GM23338 (cell line): ENCODE measurements around the gene ZNF700. TPM values are rescaled to one million over a fixed set of nuclear protein-coding genes. Genes with fewer than 3 reads are reported as not detected.

Experiments
- ATAC-seq: fragments of 200-7000 bp; cut with Tn5 transposase; 3 replicates; pipeline ENCODE4 v1.9.1; 2020
- DNase-seq: peaks from one replicate; pipeline ENCODE4 v3.0.0-alpha.2; 2015; ENCODE audit warnings: low spot score
- H2AFZ ChIP-seq: fragments of 200-600 bp; sonication (generic); 2 replicates; pipeline ENCODE4 v1.8.0; 2016; ENCODE audit warnings: antibody characterized with exemption, mild to moderate bottlenecking, moderate library complexity
- H3F3A ChIP-seq: fragments of 200-600 bp; sonication (generic); replicated peaks from 2 replicates; pipeline ENCODE4 v1.8.0; 2017; ENCODE audit warnings: antibody characterized with exemption, mixed run types, low read depth
- H3K27ac ChIP-seq: fragments of 200-600 bp; sonication (generic); 2 replicates; pipeline ENCODE4 v1.6.1; 2016; ENCODE audit warnings: low read depth
- H3K27me3 ChIP-seq: fragments of 200-600 bp; sonication (generic); 2 replicates; pipeline ENCODE4 v1.8.0; 2016; ENCODE audit warnings: mild to moderate bottlenecking, mixed run types, moderate library complexity; ENCODE audit not compliant: insufficient read depth
- H3K36me3 ChIP-seq: fragments of 200-600 bp; sonication (generic); 2 replicates; pipeline ENCODE4 v1.8.0; 2016; ENCODE audit warnings: mild to moderate bottlenecking; ENCODE audit not compliant: insufficient read depth
- H3K4me1 ChIP-seq: fragments of 200-600 bp; sonication (generic); 2 replicates; pipeline ENCODE4 v1.8.0; 2016; ENCODE audit warnings: mild to moderate bottlenecking, moderate library complexity; ENCODE audit not compliant: insufficient read depth
- H3K4me2 ChIP-seq: fragments of 200-600 bp; sonication (generic); 2 replicates; pipeline ENCODE4 v1.7.1; 2017; ENCODE audit warnings: mixed run types
- H3K4me3 ChIP-seq: fragments of 200-600 bp; sonication (generic); 2 replicates; pipeline ENCODE4 v1.6.1; 2016; ENCODE audit warnings: mixed run types
- H3K79me2 ChIP-seq: fragments of 200-600 bp; sonication (generic); replicated peaks from 2 replicates; pipeline ENCODE4 v1.8.0; 2017; ENCODE audit warnings: mild to moderate bottlenecking; ENCODE audit not compliant: insufficient read depth
- H3K9me2 ChIP-seq: fragments of 200-600 bp; sonication (generic); 2 replicates; pipeline ENCODE4 v1.8.0; 2017; ENCODE audit not compliant: insufficient read depth
- H4K20me1 ChIP-seq: fragments of 200-600 bp; sonication (generic); replicated peaks from 2 replicates; pipeline ENCODE4 v1.8.0; 2017; ENCODE audit warnings: mild to moderate bottlenecking; ENCODE audit not compliant: insufficient read depth
- H3K27ac Mint-ChIP-seq: 2 replicates; pipeline ENCODE4 v1.8.0; 2020; ENCODE audit warnings: inconsistent platforms, mild to moderate bottlenecking, moderate library complexity, mixed read lengths
- H3K27me3 Mint-ChIP-seq: 3 replicates; pipeline ENCODE4 v1.8.0; 2022; ENCODE audit warnings: low read depth, mild to moderate bottlenecking, moderate library complexity, mixed read lengths, inconsistent platforms; ENCODE audit not compliant: insufficient read depth, poor library complexity
- H3K36me3 Mint-ChIP-seq: 3 replicates; pipeline ENCODE4 v1.8.0; 2021; ENCODE audit warnings: low read depth, mild to moderate bottlenecking, inconsistent platforms, moderate library complexity, mixed read lengths
- H3K4me1 Mint-ChIP-seq: 3 replicates; pipeline ENCODE4 v1.8.0; 2020; ENCODE audit warnings: mild to moderate bottlenecking, inconsistent platforms, mixed read lengths
- H3K4me3 Mint-ChIP-seq: 3 replicates; pipeline ENCODE4 v1.8.0; 2021; ENCODE audit warnings: moderate library complexity, mild to moderate bottlenecking, inconsistent platforms, mixed read lengths
- H3K9me3 Mint-ChIP-seq: 3 replicates; pipeline ENCODE4 v1.8.0; 2020; ENCODE audit warnings: moderate library complexity, mild to moderate bottlenecking, inconsistent platforms, mixed read lengths
- CREB1 ChIP-seq: fragments of 250-450 bp; sonication (Bioruptor Pico); IDR thresholded peaks from 2 replicates; pipeline ENCODE4 v1.5.0; 2020; ENCODE audit warnings: low read depth, mild to moderate bottlenecking, moderate library complexity
- EZH2 ChIP-seq: fragments of 200-600 bp; sonication (generic); IDR thresholded peaks from one replicate; pipeline ENCODE4 v1.8.0; 2017; ENCODE audit warnings: antibody characterized with exemption, mild to moderate bottlenecking, low read depth; ENCODE audit not compliant: unreplicated experiment
- EZH2phosphoT487 ChIP-seq: fragments of 200-600 bp; sonication (generic); IDR thresholded peaks from one replicate; pipeline ENCODE4 v1.8.1; 2018; ENCODE audit warnings: antibody characterized with exemption; ENCODE audit not compliant: unreplicated experiment
- JUNB ChIP-seq: IDR thresholded peaks from one replicate; pipeline ENCODE4 v1.6.1; 2016; ENCODE audit warnings: antibody characterized with exemption; ENCODE audit not compliant: unreplicated experiment
- NANOG ChIP-seq: IDR thresholded peaks from 2 replicates; pipeline ENCODE4 v1.6.1; 2016; ENCODE audit warnings: antibody characterized with exemption, borderline replicate concordance
- POLR2AphosphoS5 ChIP-seq: IDR thresholded peaks from 2 replicates; pipeline ENCODE4 v1.6.1; 2016; ENCODE audit warnings: antibody characterized with exemption, low read depth
- STAT1 ChIP-seq: IDR thresholded peaks from one replicate; pipeline ENCODE4 v1.6.1; 2016; ENCODE audit warnings: antibody characterized with exemption; ENCODE audit not compliant: unreplicated experiment
- ZNF331 ChIP-seq: fragments of 250-450 bp; sonication (Bioruptor Pico); IDR thresholded peaks from 2 replicates; pipeline ENCODE4 v1.5.0; 2020; ENCODE audit warnings: low read depth, mild to moderate bottlenecking, moderate library complexity
- polyA plus RNA-seq: library from polyadenylated mRNA; unstranded; fragments of >200 nt; fragmentation: Nextera tagmentation; extraction: Ambion mirVana; gene quantifications from 2 replicates; pipeline ENCODE4 v1.2.1, GENCODE V29; 2016
- total RNA-seq: library from RNA; depleted of rRNA; stranded (reverse); fragments of >200 nt; shearing (Covaris generic); gene quantifications from 2 replicates; pipeline ENCODE4 v1.2.3, GENCODE V29; 2014
- TF ChIP-seq, protein P1 (sequence below): fragments of 250-450 bp; sonication (Bioruptor Pico); IDR thresholded peaks from 2 replicates; pipeline ENCODE4 v1.5.0; 2020; ENCODE audit warnings: mild to moderate bottlenecking, moderate library complexity
- TF ChIP-seq, protein P2 (sequence below): IDR thresholded peaks from one replicate; pipeline ENCODE4 v1.6.1; 2018; ENCODE audit warnings: antibody characterized with exemption; ENCODE audit not compliant: unreplicated experiment
- TF ChIP-seq, protein P3 (sequence below), 2 experiments: fragments of 200-600 bp in 1 of 2; sonication (generic) in 1 of 2; conservative IDR thresholded peaks; 2 replicates each; pipeline versions ENCODE4 v1.5.1 to v1.6.1; 2016 to 2017; ENCODE audit warnings: antibody characterized with exemption in 2 of 2, low read depth in 2 of 2, mild to moderate bottlenecking in 2 of 2, moderate library complexity in 1 of 2
- TF ChIP-seq, protein P4 (sequence below): IDR thresholded peaks from 2 replicates; pipeline ENCODE4 v1.6.1; 2016; ENCODE audit warnings: antibody characterized with exemption

ZNF700 gene
- total and polyA plus RNA-seq, 2 experiments from 2014 or later, result 6.0 to 13.6 TPM

DNA sequence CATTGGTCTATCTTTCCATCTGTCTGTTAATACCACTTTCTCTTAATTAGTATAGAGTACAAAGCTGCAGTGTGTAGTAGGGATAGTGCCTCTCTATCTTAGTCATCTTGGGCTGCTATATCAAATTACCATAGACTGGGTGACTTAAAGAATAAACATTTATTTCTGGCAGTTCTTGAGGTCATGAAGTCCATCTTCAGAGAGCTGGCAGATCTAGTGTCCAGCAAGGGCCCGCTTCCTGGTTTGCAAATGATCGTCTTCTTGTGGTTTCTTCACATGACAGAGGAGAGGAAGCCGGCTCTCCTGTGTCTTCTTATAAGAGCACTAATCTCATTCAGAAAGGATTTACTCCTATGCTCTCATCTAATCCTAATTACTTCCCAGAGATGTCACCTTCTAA is 6.1 kb downstream of the ZNF700 start (continued):
- TF ChIP-seq, protein P1, sequence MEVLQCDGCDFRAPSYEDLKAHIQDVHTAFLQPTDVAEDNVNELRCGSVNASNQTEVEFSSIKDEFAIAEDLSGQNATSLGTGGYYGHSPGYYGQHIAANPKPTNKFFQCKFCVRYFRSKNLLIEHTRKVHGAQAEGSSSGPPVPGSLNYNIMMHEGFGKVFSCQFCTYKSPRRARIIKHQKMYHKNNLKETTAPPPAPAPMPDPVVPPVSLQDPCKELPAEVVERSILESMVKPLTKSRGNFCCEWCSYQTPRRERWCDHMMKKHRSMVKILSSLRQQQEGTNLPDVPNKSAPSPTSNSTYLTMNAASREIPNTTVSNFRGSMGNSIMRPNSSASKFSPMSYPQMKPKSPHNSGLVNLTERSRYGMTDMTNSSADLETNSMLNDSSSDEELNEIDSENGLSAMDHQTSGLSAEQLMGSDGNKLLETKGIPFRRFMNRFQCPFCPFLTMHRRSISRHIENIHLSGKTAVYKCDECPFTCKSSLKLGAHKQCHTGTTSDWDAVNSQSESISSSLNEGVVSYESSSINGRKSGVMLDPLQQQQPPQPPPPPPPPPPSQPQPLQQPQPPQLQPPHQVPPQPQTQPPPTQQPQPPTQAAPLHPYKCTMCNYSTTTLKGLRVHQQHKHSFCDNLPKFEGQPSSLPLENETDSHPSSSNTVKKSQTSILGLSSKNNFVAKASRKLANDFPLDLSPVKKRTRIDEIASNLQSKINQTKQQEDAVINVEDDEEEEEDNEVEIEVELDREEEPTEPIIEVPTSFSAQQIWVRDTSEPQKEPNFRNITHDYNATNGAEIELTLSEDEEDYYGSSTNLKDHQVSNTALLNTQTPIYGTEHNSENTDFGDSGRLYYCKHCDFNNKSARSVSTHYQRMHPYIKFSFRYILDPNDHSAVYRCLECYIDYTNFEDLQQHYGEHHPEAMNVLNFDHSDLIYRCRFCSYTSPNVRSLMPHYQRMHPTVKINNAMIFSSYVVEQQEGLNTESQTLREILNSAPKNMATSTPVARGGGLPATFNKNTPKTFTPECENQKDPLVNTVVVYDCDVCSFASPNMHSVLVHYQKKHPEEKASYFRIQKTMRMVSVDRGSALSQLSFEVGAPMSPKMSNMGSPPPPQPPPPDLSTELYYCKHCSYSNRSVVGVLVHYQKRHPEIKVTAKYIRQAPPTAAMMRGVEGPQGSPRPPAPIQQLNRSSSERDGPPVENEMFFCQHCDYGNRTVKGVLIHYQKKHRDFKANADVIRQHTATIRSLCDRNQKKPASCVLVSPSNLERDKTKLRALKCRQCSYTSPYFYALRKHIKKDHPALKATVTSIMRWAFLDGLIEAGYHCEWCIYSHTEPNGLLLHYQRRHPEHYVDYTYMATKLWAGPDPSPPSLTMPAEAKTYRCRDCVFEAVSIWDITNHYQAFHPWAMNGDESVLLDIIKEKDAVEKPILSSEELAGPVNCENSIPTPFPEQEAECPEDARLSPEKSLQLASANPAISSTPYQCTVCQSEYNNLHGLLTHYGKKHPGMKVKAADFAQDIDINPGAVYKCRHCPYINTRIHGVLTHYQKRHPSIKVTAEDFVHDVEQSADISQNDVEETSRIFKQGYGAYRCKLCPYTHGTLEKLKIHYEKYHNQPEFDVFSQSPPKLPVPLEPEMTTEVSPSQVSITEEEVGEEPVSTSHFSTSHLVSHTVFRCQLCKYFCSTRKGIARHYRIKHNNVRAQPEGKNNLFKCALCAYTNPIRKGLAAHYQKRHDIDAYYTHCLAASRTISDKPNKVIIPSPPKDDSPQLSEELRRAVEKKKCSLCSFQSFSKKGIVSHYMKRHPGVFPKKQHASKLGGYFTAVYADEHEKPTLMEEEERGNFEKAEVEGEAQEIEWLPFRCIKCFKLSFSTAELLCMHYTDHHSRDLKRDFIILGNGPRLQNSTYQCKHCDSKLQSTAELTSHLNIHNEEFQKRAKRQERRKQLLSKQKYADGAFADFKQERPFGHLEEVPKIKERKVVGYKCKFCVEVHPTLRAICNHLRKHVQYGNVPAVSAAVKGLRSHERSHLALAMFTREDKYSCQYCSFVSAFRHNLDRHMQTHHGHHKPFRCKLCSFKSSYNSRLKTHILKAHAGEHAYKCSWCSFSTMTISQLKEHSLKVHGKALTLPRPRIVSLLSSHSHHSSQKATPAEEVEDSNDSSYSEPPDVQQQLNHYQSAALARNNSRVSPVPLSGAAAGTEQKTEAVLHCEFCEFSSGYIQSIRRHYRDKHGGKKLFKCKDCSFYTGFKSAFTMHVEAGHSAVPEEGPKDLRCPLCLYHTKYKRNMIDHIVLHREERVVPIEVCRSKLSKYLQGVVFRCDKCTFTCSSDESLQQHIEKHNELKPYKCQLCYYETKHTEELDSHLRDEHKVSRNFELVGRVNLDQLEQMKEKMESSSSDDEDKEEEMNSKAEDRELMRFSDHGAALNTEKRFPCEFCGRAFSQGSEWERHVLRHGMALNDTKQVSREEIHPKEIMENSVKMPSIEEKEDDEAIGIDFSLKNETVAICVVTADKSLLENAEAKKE, result no peak

DNA sequence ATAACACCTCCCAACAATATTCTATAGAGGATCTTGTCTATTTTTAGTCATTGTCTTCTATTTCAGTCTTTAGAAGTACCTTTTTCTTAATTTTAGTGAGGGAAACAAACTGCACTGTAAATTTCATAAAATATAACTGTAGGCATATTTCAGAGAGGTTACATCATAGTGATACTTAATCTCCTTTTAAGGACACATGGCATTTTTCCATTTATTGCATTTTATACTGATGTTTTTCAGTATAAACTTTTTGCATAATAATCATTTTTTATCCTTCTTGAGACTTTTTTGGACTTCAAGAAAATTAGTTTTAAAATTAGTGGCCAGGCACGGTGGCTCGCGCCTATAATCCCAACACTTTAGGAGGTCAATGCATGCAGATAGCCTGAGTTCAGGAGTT is 6.6 kb downstream of the ZNF700 start:
- no peak overlapping the region for H3K27ac Mint-ChIP-seq
- H3K36me3 Mint-ChIP-seq, result peaks cover 27% of the 10 kb centered on the region
- H3K9me3 Mint-ChIP-seq, result peaks cover 87% of the 10 kb centered on the region
- DNase-seq, result no peak
- Histone ChIP-seq H3K27me3 (no peaks in the 10 kb centered on the region), H3K79me2 (peaks cover 78% of the 10 kb centered on the region), H3K4me1 (no peaks in the 10 kb centered on the region), H4K20me1 (peaks cover 4% of the 10 kb centered on the region), H3K4me2 (no peak overlapping the region), H3K4me3 (no peak overlapping the region), H3F3A (no peaks in the 10 kb centered on the region), H3K27ac (no peak overlapping the region), H3K36me3 (peaks cover 7% of the 10 kb centered on the region; the same call in 1 of the 2 replicates), H2AFZ (no peak overlapping the region), H3K9me2 (no peaks in the 10 kb centered on the region)
- no peaks in the 10 kb centered on the region for H3K4me1 Mint-ChIP-seq
- ATAC-seq, result no peak
- no peak overlapping the region for H3K4me3 Mint-ChIP-seq
- no peaks in the 10 kb centered on the region for H3K27me3 Mint-ChIP-seq
- TF ChIP-seq JUNB (no peak), NANOG (no peak), STAT1 (no peak), CREB1 (CRISPR knock-in tag) (no peak), EZH2 (no peak), POLR2AphosphoS5 (no peak), EZH2phosphoT487 (no peak), ZNF331 (no peak)
- TF ChIP-seq, protein P2, sequence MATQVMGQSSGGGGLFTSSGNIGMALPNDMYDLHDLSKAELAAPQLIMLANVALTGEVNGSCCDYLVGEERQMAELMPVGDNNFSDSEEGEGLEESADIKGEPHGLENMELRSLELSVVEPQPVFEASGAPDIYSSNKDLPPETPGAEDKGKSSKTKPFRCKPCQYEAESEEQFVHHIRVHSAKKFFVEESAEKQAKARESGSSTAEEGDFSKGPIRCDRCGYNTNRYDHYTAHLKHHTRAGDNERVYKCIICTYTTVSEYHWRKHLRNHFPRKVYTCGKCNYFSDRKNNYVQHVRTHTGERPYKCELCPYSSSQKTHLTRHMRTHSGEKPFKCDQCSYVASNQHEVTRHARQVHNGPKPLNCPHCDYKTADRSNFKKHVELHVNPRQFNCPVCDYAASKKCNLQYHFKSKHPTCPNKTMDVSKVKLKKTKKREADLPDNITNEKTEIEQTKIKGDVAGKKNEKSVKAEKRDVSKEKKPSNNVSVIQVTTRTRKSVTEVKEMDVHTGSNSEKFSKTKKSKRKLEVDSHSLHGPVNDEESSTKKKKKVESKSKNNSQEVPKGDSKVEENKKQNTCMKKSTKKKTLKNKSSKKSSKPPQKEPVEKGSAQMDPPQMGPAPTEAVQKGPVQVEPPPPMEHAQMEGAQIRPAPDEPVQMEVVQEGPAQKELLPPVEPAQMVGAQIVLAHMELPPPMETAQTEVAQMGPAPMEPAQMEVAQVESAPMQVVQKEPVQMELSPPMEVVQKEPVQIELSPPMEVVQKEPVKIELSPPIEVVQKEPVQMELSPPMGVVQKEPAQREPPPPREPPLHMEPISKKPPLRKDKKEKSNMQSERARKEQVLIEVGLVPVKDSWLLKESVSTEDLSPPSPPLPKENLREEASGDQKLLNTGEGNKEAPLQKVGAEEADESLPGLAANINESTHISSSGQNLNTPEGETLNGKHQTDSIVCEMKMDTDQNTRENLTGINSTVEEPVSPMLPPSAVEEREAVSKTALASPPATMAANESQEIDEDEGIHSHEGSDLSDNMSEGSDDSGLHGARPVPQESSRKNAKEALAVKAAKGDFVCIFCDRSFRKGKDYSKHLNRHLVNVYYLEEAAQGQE, result no peak
- TF ChIP-seq, protein P3, sequence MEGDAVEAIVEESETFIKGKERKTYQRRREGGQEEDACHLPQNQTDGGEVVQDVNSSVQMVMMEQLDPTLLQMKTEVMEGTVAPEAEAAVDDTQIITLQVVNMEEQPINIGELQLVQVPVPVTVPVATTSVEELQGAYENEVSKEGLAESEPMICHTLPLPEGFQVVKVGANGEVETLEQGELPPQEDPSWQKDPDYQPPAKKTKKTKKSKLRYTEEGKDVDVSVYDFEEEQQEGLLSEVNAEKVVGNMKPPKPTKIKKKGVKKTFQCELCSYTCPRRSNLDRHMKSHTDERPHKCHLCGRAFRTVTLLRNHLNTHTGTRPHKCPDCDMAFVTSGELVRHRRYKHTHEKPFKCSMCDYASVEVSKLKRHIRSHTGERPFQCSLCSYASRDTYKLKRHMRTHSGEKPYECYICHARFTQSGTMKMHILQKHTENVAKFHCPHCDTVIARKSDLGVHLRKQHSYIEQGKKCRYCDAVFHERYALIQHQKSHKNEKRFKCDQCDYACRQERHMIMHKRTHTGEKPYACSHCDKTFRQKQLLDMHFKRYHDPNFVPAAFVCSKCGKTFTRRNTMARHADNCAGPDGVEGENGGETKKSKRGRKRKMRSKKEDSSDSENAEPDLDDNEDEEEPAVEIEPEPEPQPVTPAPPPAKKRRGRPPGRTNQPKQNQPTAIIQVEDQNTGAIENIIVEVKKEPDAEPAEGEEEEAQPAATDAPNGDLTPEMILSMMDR (conservative IDR thresholded peaks at IDR 0.05; ENCODE audit: low read depth in 2 of 2), result no peak
- TF ChIP-seq, protein P4, sequence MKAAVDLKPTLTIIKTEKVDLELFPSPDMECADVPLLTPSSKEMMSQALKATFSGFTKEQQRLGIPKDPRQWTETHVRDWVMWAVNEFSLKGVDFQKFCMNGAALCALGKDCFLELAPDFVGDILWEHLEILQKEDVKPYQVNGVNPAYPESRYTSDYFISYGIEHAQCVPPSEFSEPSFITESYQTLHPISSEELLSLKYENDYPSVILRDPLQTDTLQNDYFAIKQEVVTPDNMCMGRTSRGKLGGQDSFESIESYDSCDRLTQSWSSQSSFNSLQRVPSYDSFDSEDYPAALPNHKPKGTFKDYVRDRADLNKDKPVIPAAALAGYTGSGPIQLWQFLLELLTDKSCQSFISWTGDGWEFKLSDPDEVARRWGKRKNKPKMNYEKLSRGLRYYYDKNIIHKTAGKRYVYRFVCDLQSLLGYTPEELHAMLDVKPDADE, result no peak
